IMR-90 (cell line): ENCODE data around the gene USF1. TPM values are rescaled to one million over a fixed set of nuclear protein-coding genes. Genes with fewer than 3 reads are reported as not detected.
"Not testable (repeated sequence)": the region's sequence is repeated elsewhere in the genome, so short reads cannot be mapped to it uniquely, and the experiment has no call there.

ENCODE experiments used
- ATAC-seq: fragments of 200-7000 bp; cut with Tn5 transposase; 2 replicates; pipeline ENCODE4 v1.9.1; 2020; ENCODE audit warnings: low read depth, mild to moderate bottlenecking, moderate library complexity
- BruUV-seq: library from RNA; stranded (reverse); fragments of 400-500 nt; replicated peaks from 2 replicates; lab custom pipeline; 2021; lab: Mats Ljungman, UMichigan
- CTCF ChIA-PET: fragments of 300-600 bp; formaldehyde crosslinking; extraction: SDS; loops from one replicate; lab custom pipeline; 2021; ENCODE audit warnings: antibody characterized with exemption; lab: Yijun Ruan, JAX
- POLR2A ChIA-PET: fragments of 300-600 bp; sonication (Branson Sonifier 250); formaldehyde crosslinking; loops from one replicate; lab custom pipeline; 2022; ENCODE audit warnings: antibody characterized with exemption; ENCODE audit not compliant: unreplicated experiment; lab: Charles Lee
- DNase-seq: peaks from one replicate; pipeline ENCODE4 v3.0.0; 2013
- H2AFZ ChIP-seq: replicated peaks from 2 replicates; pipeline ENCODE3; 2013; ENCODE audit warnings: low read length, mild to moderate bottlenecking; ENCODE audit not compliant: poor library complexity
- H2AK5ac ChIP-seq: 2 replicates; pipeline ENCODE4 v1.6.1; 2013; ENCODE audit warnings: low read depth, low read length, inconsistent platforms
- H2AK9ac ChIP-seq: replicated peaks from 2 replicates; pipeline ENCODE3; 2013; ENCODE audit warnings: mild to moderate bottlenecking, low read depth, low read length, moderate library complexity; ENCODE audit not compliant: poor library complexity
- H2BK120ac ChIP-seq: 2 replicates; pipeline ENCODE4 v1.6.1; 2013; ENCODE audit warnings: low read depth, low read length, inconsistent platforms
- H2BK15ac ChIP-seq: 3 replicates; pipeline ENCODE4 v1.6.1; 2013; ENCODE audit warnings: low read depth, low read length, inconsistent platforms
- H2BK20ac ChIP-seq: 2 replicates; pipeline ENCODE4 v1.6.1; 2013; ENCODE audit warnings: low read depth, mild to moderate bottlenecking, inconsistent platforms, low read length, moderate library complexity
- H2BK5ac ChIP-seq: 2 replicates; pipeline ENCODE4 v1.6.1; 2013; ENCODE audit warnings: mild to moderate bottlenecking, low read depth, low read length, inconsistent platforms; ENCODE audit not compliant: poor library complexity, severe bottlenecking
- H3K14ac ChIP-seq: replicated peaks from 2 replicates; pipeline ENCODE4 v1.6.1; 2013; ENCODE audit warnings: low read depth, low read length, inconsistent platforms
- H3K18ac ChIP-seq: 2 replicates; pipeline ENCODE4 v1.6.1; 2013; ENCODE audit warnings: low read depth, low read length, control low read depth
- H3K23ac ChIP-seq: 2 replicates; pipeline ENCODE4 v1.6.1; 2013; ENCODE audit warnings: low read depth, low read length, inconsistent platforms
- H3K27ac ChIP-seq: 2 replicates; pipeline ENCODE4 v1.5.1; 2013; ENCODE audit warnings: mild to moderate bottlenecking, control low read depth, low read length; ENCODE audit not compliant: insufficient read depth
- H3K27me3 ChIP-seq: 2 replicates; pipeline ENCODE4 v1.6.1; 2013; ENCODE audit warnings: low read length; ENCODE audit not compliant: control insufficient read depth, insufficient read depth
- H3K36me3 ChIP-seq: 2 replicates; pipeline ENCODE4 v1.6.1; 2013; ENCODE audit warnings: low read length, mixed read lengths; ENCODE audit not compliant: control insufficient read depth, insufficient read depth
- H3K4ac ChIP-seq: 2 replicates; pipeline ENCODE4 v1.6.1; 2013; ENCODE audit warnings: low read depth, low read length, inconsistent platforms
- H3K4me1 ChIP-seq: 2 replicates; pipeline ENCODE4 v1.6.1; 2013; ENCODE audit warnings: low read length, mixed read lengths; ENCODE audit not compliant: control insufficient read depth, insufficient read depth
- H3K4me2 ChIP-seq: 2 replicates; pipeline ENCODE4 v1.6.1; 2013; ENCODE audit warnings: low read depth, mild to moderate bottlenecking, control low read depth, low read length, moderate library complexity
- H3K4me3 ChIP-seq: 2 replicates; pipeline ENCODE4 v1.5.1; 2013; ENCODE audit warnings: low read depth, mild to moderate bottlenecking, control low read depth, low read length, moderate library complexity; ENCODE audit not compliant: insufficient read depth
- H3K56ac ChIP-seq: 2 replicates; pipeline ENCODE4 v1.6.1; 2013; ENCODE audit warnings: low read length, inconsistent platforms; ENCODE audit not compliant: insufficient read depth; ENCODE audit errors: extremely low read depth
- H3K79me1 ChIP-seq, 2 experiments: 2 replicates each; pipeline ENCODE4 v1.6.1; 2013; ENCODE audit warnings: low read length in 2 of 2, inconsistent platforms in 1 of 2, low read depth in 1 of 2
- H3K9ac ChIP-seq: 2 replicates; pipeline ENCODE4 v1.6.1; 2013; ENCODE audit warnings: low read depth, low read length, control low read depth
- H3K9me1 ChIP-seq: 2 replicates; pipeline ENCODE4 v1.6.1; 2013; ENCODE audit warnings: low read length, inconsistent platforms; ENCODE audit not compliant: insufficient read depth
- H3K9me3 ChIP-seq: 2 replicates; pipeline ENCODE4 v1.6.1; 2013; ENCODE audit warnings: low read length; ENCODE audit not compliant: control insufficient read depth, insufficient read depth
- H4K20me1 ChIP-seq: 2 replicates; pipeline ENCODE4 v1.6.1; 2013; ENCODE audit warnings: low read length, inconsistent platforms; ENCODE audit not compliant: insufficient read depth
- H4K5ac ChIP-seq: 2 replicates; pipeline ENCODE4 v1.6.1; 2013; ENCODE audit warnings: mild to moderate bottlenecking, low read depth, low read length, control low read depth
- H4K8ac ChIP-seq, 2 experiments: 2 replicates each; pipeline ENCODE4 v1.6.1; 2013; ENCODE audit warnings: low read depth in 2 of 2, low read length in 2 of 2, control low read depth in 1 of 2, inconsistent platforms in 1 of 2
- H4K91ac ChIP-seq: 2 replicates; pipeline ENCODE4 v1.6.1; 2013; ENCODE audit warnings: low read depth, low read length, inconsistent platforms; ENCODE audit not compliant: insufficient read depth
- WGBS, 2 experiments: methylation state at CpG; one replicate each; pipeline versions ENCODE4 v1.1.5 to v1.1.7; 2013; ENCODE audit warnings: missing lambda C conversion rate in 2 of 2; ENCODE audit not compliant: insufficient read length in 1 of 2; ENCODE audit errors: extremely low coverage in 2 of 2; 5-methylcytosine and 5-hydroxymethylcytosine counted together
- dilution Hi-C: fragments of 300-500 bp; cut with HindIII; formaldehyde crosslinking; loops from one replicate; pipeline ENCODE4 v1.14.3; 2018; ENCODE audit warnings: low sequenced_read_pairs; ENCODE audit not compliant: unreplicated experiment
- in situ Hi-C: fragments of 300-500 bp; cut with MboI; formaldehyde crosslinking; loops from 3 replicates; pipeline ENCODE4 v1.14.3; 2019; ENCODE audit warnings: low sequenced_read_pairs, inconsistent platforms, mixed read lengths
- intact Hi-C: fragments of 100-400 bp; cut with micrococcal nuclease; formaldehyde crosslinking; loops from 2 replicates; pipeline ENCODE4 v1.10.0; 2022
- polyA plus RNA-seq, 3 experiments: library from polyadenylated mRNA; depleted of rRNA; stranded (reverse); fragments of >200 nt; gene quantifications; 2 replicates each; pipeline ENCODE4 v1.2.3, GENCODE V29; 2012; ENCODE audit warnings: low replicate concordance in 1 of 3
- total RNA-seq: library from RNA; depleted of rRNA; stranded (reverse); fragments of >200 nt; gene quantifications from 2 replicates; pipeline ENCODE4 v1.2.3, GENCODE V29; 2012

Gene USF1
- total and polyA plus RNA-seq, 2 of the 4 experiments (the other 2 are of a cell fraction), result 37.1 to 78.9 TPM

DNA sequence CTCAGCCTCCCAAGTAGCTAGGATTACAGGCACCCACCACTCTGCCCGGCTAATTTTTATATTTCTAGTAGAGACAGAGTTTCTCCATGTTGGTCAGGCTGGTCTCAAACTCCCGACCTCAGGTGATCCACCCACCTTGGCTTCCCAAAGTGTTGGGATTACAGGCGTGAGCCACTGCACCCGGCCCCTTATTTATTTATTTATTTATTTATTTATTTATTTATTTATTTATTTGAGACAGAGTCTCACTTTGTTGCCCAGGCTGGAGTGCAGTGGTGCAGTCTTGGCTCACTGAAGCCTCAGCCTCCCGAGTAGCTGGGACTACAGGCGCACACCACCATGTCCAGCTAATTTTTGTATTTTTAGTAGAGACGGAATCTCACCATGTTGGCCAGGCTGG is 19.9 kb upstream of the USF1 start:
- H3K9me3 ChIP-seq, H2BK20ac ChIP-seq, CTCF ChIA-PET, intact Hi-C loops, H3K36me3 ChIP-seq, H2AFZ ChIP-seq, in situ Hi-C loops, H3K79me1 ChIP-seq, H3K18ac ChIP-seq, H4K8ac ChIP-seq, H3K4me3 ChIP-seq, BruUV-seq, POLR2A ChIA-PET, H3K4me2 ChIP-seq, ATAC-seq, H4K91ac ChIP-seq, H3K9me1 ChIP-seq, H2BK5ac ChIP-seq, H2BK15ac ChIP-seq, H3K27ac ChIP-seq, H3K4ac ChIP-seq, H3K23ac ChIP-seq, H3K4me1 ChIP-seq, H3K27me3 ChIP-seq, H2AK5ac ChIP-seq, H2BK120ac ChIP-seq, DNase-seq, H2AK9ac ChIP-seq, H3K9ac ChIP-seq, H3K14ac ChIP-seq, dilution Hi-C loops, H4K20me1 ChIP-seq, H3K56ac ChIP-seq, H4K5ac ChIP-seq: not testable (repeated sequence)
- no CpG with 5 or more reads among the region's 7 CpGs for WGBS, 2 experiments

GRCh38 chr1:161063936-161064335 is 18.2 kb upstream of the USF1 start:
- H3K9me1 ChIP-seq, H4K91ac ChIP-seq, BruUV-seq, H2BK120ac ChIP-seq, CTCF ChIA-PET, H3K14ac ChIP-seq, H3K4me3 ChIP-seq, in situ Hi-C loops, ATAC-seq, H3K27me3 ChIP-seq, H4K20me1 ChIP-seq, H3K27ac ChIP-seq, H2BK15ac ChIP-seq, H3K79me1 ChIP-seq, H4K5ac ChIP-seq, H3K4me2 ChIP-seq, H3K9ac ChIP-seq, H3K23ac ChIP-seq, intact Hi-C loops, H3K18ac ChIP-seq, H2AK5ac ChIP-seq, H2BK20ac ChIP-seq, POLR2A ChIA-PET, H2AK9ac ChIP-seq, H2AFZ ChIP-seq, DNase-seq, H3K4me1 ChIP-seq, H3K56ac ChIP-seq, H3K4ac ChIP-seq, H3K9me3 ChIP-seq, dilution Hi-C loops, H3K36me3 ChIP-seq, H4K8ac ChIP-seq, H2BK5ac ChIP-seq: not testable (repeated sequence)
- WGBS, 2 experiments, result 20% methylated on average over 1 of the region's 6 CpGs; no CpG with 5 or more reads in 1 of the 2 experiments
